Smooth muscle cell (in vitro differentiated cells): Measurements from ENCODE around the gene MED15. TPM values are rescaled to one million over a fixed set of nuclear protein-coding genes. Genes with fewer than 3 reads are reported as not detected.

Experiments
- DNase-seq: peaks from one replicate; lab custom pipeline; 2025; ENCODE audit not compliant: unreplicated experiment; lab: John Stamatoyannopoulos, UW
- H2AFZ ChIP-seq: fragments of 200-600 bp; sonication (generic); 2 replicates; pipeline ENCODE4 v1.6.0; 2016; ENCODE audit warnings: antibody characterized with exemption, low read depth, mild to moderate bottlenecking
- H3F3A ChIP-seq: fragments of 200-600 bp; sonication (generic); 2 replicates; pipeline ENCODE4 v1.6.0; 2017; ENCODE audit warnings: antibody characterized with exemption, low read depth
- H3K27ac ChIP-seq: fragments of 200-600 bp; sonication (generic); 2 replicates; pipeline ENCODE4 v1.5.1; 2016; ENCODE audit warnings: low read depth, mild to moderate bottlenecking
- H3K27me3 ChIP-seq: fragments of 200-600 bp; sonication (generic); 2 replicates; pipeline ENCODE4 v1.6.1; 2016; ENCODE audit warnings: low read depth, mild to moderate bottlenecking
- H3K36me3 ChIP-seq: fragments of 200-600 bp; sonication (generic); 2 replicates; pipeline ENCODE4 v1.5.1; 2016; ENCODE audit warnings: low read depth
- H3K4me1 ChIP-seq: fragments of 200-600 bp; sonication (generic); 2 replicates; pipeline ENCODE4 v1.5.1; 2016; ENCODE audit warnings: low read depth
- H3K4me2 ChIP-seq: fragments of 200-600 bp; sonication (generic); 2 replicates; pipeline ENCODE4 v1.6.0; 2016; ENCODE audit warnings: mild to moderate bottlenecking
- H3K4me3 ChIP-seq: fragments of 200-600 bp; sonication (generic); 2 replicates; pipeline ENCODE4 v1.5.1; 2016; ENCODE audit warnings: mild to moderate bottlenecking
- H3K79me2 ChIP-seq: fragments of 200-600 bp; sonication (generic); 2 replicates; pipeline ENCODE4 v1.6.0; 2016; ENCODE audit warnings: low read depth, mild to moderate bottlenecking
- H3K9ac ChIP-seq: fragments of 200-600 bp; sonication (generic); 2 replicates; pipeline ENCODE4 v1.6.0; 2016; ENCODE audit warnings: low read depth
- H3K9me3 ChIP-seq: fragments of 200-600 bp; sonication (generic); replicated peaks from 2 replicates; pipeline ENCODE4 v1.5.1; 2016; ENCODE audit warnings: low read depth
- H4K20me1 ChIP-seq: fragments of 200-600 bp; sonication (generic); 2 replicates; pipeline ENCODE4 v1.6.0; 2016; ENCODE audit warnings: low read depth
- WGBS: methylation state at CpG from one replicate; pipeline ENCODE4 v1.1.7; 2016; ENCODE audit warnings: low lambda C conversion rate; 5-methylcytosine and 5-hydroxymethylcytosine counted together
- polyA plus RNA-seq: library from polyadenylated mRNA; unstranded; fragments of >200 nt; fragmentation: Nextera tagmentation; extraction: Ambion mirVana; gene quantifications from 2 replicates; pipeline ENCODE4 v1.2.1, GENCODE V29; 2016
- total RNA-seq: library from RNA; depleted of rRNA; stranded (reverse); fragments of >200 nt; gene quantifications from 2 replicates; pipeline ENCODE4 v1.2.3, GENCODE V29; 2014
- TF ChIP-seq, protein P1 (sequence below): fragments of 200-600 bp; sonication (generic); IDR thresholded peaks from 2 replicates; pipeline ENCODE4 v1.5.1; 2017; ENCODE audit warnings: borderline replicate concordance, mild to moderate bottlenecking, antibody characterized with exemption; ENCODE audit not compliant: insufficient read depth, poor library complexity, severe bottlenecking

The MED15 gene
- total and polyA plus RNA-seq, 2 experiments from 2014 or later: 25.3 to 70.5 TPM

DNA sequence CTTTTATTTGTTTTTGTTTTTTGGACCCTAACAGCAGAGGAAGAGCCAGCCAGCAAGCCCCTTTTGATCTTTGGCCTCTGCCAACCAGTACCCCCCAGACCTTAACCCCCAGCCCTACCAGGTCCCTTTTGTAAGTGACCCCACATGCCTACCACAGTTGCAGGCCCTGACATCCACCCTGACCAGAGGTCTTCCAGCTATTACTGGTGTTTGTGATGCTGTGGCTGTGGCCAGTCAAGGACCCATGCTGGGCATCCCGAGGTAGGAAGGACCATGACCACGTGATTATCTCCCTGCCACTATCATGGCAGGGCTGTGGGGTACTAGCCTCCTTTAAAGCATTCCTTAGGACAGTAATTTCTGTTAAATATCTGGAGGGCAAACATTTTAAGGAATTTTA is 9.0 kb downstream of the MED15 start:
- Histone ChIP-seq H2AFZ (no peak overlapping the region), H3K27me3 (no peaks in the 10 kb centered on the region), H4K20me1 (peaks cover 96% of the 10 kb centered on the region), H3K79me2 (peaks cover 98% of the 10 kb centered on the region), H3K36me3 (no peaks in the 10 kb centered on the region), H3K27ac (peak overlapping the region; percentile 59), H3K4me1 (no peaks in the 10 kb centered on the region), H3K4me3 (no peak overlapping the region), H3K4me2 (no peak overlapping the region), H3K9ac (no peak overlapping the region), H3F3A (peaks cover 21% of the 10 kb centered on the region), H3K9me3 (no peaks in the 10 kb centered on the region)
- no peak for DNase-seq
- WGBS: 94% methylated on average over 2 of the region's 2 CpGs
- TF ChIP-seq, protein P1, sequence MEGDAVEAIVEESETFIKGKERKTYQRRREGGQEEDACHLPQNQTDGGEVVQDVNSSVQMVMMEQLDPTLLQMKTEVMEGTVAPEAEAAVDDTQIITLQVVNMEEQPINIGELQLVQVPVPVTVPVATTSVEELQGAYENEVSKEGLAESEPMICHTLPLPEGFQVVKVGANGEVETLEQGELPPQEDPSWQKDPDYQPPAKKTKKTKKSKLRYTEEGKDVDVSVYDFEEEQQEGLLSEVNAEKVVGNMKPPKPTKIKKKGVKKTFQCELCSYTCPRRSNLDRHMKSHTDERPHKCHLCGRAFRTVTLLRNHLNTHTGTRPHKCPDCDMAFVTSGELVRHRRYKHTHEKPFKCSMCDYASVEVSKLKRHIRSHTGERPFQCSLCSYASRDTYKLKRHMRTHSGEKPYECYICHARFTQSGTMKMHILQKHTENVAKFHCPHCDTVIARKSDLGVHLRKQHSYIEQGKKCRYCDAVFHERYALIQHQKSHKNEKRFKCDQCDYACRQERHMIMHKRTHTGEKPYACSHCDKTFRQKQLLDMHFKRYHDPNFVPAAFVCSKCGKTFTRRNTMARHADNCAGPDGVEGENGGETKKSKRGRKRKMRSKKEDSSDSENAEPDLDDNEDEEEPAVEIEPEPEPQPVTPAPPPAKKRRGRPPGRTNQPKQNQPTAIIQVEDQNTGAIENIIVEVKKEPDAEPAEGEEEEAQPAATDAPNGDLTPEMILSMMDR: no peak

DNA sequence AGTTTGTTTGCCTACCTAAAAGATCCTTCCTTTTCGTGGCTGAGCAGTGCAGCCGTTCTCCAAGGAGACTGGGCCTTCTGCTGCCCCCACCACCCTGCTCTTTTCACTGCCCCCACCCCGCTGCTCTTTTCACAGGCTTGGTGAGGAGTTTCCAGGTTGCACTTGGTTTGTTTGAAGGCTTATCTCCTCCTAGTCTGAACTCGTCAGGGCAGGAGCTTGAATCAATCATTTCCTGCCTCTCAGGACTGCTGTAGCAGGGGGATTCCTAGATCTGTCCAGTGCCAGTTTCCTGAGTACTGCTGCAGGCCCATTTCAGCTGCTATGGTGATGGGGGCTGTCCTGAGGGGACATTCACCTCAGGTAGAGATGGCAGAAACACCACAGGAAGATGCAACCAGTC is 10.0 kb downstream of the MED15 start:
- Histone ChIP-seq H2AFZ (no peak overlapping the region), H3K27me3 (no peaks in the 10 kb centered on the region), H3K4me3 (no peak overlapping the region), H3K79me2 (peaks cover 98% of the 10 kb centered on the region), H3K4me1 (no peaks in the 10 kb centered on the region), H3K9me3 (no peaks in the 10 kb centered on the region), H4K20me1 (peaks cover 98% of the 10 kb centered on the region), H3K27ac (peak overlapping the region; percentile 59), H3K4me2 (no peak overlapping the region), H3K9ac (no peak overlapping the region), H3F3A (peaks cover 27% of the 10 kb centered on the region), H3K36me3 (no peaks in the 10 kb centered on the region)
- 78% methylated on average over 4 of the region's 4 CpGs for WGBS
- TF ChIP-seq, protein P1: no peak
- DNase-seq: no peak

- Histone ChIP-seq H2AFZ (no peak overlapping the region), H3K4me1 (no peaks in the 10 kb centered on the region), H3K79me2 (peaks cover 98% of the 10 kb centered on the region), H3K9me3 (no peaks in the 10 kb centered on the region), H3K4me2 (no peak overlapping the region), H3K27me3 (no peaks in the 10 kb centered on the region), H3K9ac (no peak overlapping the region), H3K36me3 (no peaks in the 10 kb centered on the region), H4K20me1 (peaks cover 100% of the 10 kb centered on the region), H3F3A (peaks cover 29% of the 10 kb centered on the region), H3K27ac (peak overlapping the region; percentile 82), H3K4me3 (no peak overlapping the region)
- WGBS: 85% methylated on average over 13 of the region's 13 CpGs
- DNase-seq: no peak
- TF ChIP-seq, protein P1: no peak
Measured at GRCh38 chr22:20517841-20518592, 10.6 kb downstream of the MED15 start.

- no peaks in the 10 kb centered on the region for H3K27me3 ChIP-seq
- TF ChIP-seq, protein P1: no peak
- no peak overlapping the region for H2AFZ ChIP-seq
- peaks cover 29% of the 10 kb centered on the region for H3F3A ChIP-seq
- H3K4me1 ChIP-seq: peaks cover 9% of the 10 kb centered on the region
- no peak overlapping the region for H3K4me3 ChIP-seq
- H3K4me2 ChIP-seq: no peak overlapping the region
- peaks cover 100% of the 10 kb centered on the region for H4K20me1 ChIP-seq
- no peaks in the 10 kb centered on the region for H3K9me3 ChIP-seq
- H3K9ac ChIP-seq: no peak overlapping the region
- peaks cover 98% of the 10 kb centered on the region for H3K79me2 ChIP-seq
- 85% methylated on average over 4 of the region's 4 CpGs for WGBS
- DNase-seq: no peak
- peak overlapping the region; percentile 82 for H3K27ac ChIP-seq
- H3K36me3 ChIP-seq: no peaks in the 10 kb centered on the region
Measured at GRCh38 chr22:20519558-20519957, 12.1 kb downstream of the MED15 start.
